Mammary epithelial cell (primary cell): Measurements from ENCODE around the gene GUCY1A1.

Source experiments
- CTCF ChIP-seq, 2 donors: IDR thresholded peaks in 1 of 2; conservative IDR thresholded peaks in 1 of 2; 2 replicates each; pipeline ENCODE4 v1.5.1; 2011 to 2012; ENCODE audit warnings: inconsistent platforms in 2 of 2, low read length in 2 of 2, mild to moderate bottlenecking in 2 of 2, control low read depth in 1 of 2, low read depth in 1 of 2; ENCODE audit not compliant: insufficient read depth in 1 of 2; ENCODE audit errors: extremely low read depth in 1 of 2
- EZH2 ChIP-seq: IDR thresholded peaks from 2 replicates; pipeline ENCODE4 v1.6.1; 2012; ENCODE audit warnings: low read length, inconsistent platforms, borderline replicate concordance

- TF ChIP-seq EZH2, result no peak
- TF ChIP-seq CTCF (conservative IDR thresholded peaks at IDR 0.05 in 1 of 2, IDR thresholded peaks at IDR 0.05 in 1 of 2; ENCODE audit: extremely low read depth in 1 of 2, insufficient read depth in 1 of 2, low read depth in 1 of 2, low read length in 2 of 2), result no peak
Measured at GRCh38 chr4:155703486-155704247, 37.0 kb downstream of the GUCY1A1 start.
